PC-9 (cell line): ENCODE results near the gene C1QTNF1.

Experiments
- EZH2 ChIP-seq: fragments of 200-600 bp; sonication (generic); IDR thresholded peaks from 2 replicates; pipeline ENCODE4 v1.8.0; 2017; ENCODE audit warnings: antibody characterized with exemption, low read depth
- TF ChIP-seq, protein P1 (sequence below): fragments of 200-600 bp; sonication (generic); conservative IDR thresholded peaks from 2 replicates; pipeline ENCODE4 v1.6.1; 2017; ENCODE audit warnings: mixed run types, antibody characterized with exemption, mild to moderate bottlenecking, moderate library complexity

- TF ChIP-seq, protein P1, sequence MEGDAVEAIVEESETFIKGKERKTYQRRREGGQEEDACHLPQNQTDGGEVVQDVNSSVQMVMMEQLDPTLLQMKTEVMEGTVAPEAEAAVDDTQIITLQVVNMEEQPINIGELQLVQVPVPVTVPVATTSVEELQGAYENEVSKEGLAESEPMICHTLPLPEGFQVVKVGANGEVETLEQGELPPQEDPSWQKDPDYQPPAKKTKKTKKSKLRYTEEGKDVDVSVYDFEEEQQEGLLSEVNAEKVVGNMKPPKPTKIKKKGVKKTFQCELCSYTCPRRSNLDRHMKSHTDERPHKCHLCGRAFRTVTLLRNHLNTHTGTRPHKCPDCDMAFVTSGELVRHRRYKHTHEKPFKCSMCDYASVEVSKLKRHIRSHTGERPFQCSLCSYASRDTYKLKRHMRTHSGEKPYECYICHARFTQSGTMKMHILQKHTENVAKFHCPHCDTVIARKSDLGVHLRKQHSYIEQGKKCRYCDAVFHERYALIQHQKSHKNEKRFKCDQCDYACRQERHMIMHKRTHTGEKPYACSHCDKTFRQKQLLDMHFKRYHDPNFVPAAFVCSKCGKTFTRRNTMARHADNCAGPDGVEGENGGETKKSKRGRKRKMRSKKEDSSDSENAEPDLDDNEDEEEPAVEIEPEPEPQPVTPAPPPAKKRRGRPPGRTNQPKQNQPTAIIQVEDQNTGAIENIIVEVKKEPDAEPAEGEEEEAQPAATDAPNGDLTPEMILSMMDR: no peak
- no peak for TF ChIP-seq EZH2
These were observed 31.9 kb upstream of the C1QTNF1 start for GRCh38 chr17:78991906-78992532.
